GM18907 (cell line): Measurements from ENCODE around the gene SOS1.

Experiments
- ATAC-seq: cut with Tn5 transposase; IDR thresholded peaks from one replicate; pipeline ENCODE4 v1.9.1; 2021; ENCODE audit warnings: mild to moderate bottlenecking, moderate library complexity; ENCODE audit not compliant: unreplicated experiment

Gene SOS1

DNA sequence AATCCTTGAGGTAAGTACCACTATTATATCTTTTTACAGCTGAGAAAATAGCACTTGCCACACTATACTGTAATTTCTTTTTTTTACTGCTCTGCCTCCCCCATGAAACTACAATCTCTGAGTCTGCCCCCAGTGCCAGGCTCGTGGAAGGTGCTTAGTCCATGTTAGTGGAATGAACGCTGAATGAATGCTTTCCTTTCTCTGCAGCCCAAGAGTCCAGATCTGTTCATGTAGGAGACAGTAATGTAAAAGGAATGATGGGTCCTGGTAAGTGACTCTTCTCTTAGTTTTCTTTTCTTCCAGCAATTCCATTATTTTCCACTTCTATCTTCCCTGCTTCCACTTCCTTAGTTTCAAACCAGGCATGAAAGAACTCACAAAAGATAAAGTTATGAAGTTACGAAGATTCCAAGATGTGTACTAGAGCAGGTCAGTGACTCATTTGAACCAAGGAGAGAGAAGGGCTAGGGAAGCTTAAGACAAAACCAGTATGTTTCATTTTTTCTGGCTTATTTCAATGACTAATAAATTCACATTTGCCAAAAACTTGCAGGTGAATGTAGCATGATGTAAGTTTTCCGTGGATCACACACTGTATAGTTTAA is 185.2 kb downstream of the SOS1 start:
- no peak for ATAC-seq

DNA sequence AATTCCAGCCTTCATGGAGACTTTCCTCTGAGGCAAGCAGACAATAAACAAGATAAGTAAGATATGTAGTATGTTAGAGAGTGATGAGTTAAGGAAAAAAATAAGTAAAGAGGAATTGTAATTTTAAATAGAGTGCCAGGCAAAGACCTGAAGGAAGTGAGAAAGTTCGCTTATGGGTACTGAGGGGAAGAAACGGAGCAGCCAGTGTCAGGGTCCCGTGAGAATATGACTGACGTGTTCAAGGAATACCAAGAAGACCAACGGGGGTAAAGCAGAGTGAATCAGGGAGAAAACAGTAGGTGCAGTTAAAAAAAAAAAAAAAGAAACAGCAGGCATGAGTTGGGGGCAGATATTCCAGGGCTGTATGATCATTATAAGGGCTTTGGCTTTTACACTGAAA is 186.1 kb downstream of the SOS1 start:
- no peak for ATAC-seq

DNA sequence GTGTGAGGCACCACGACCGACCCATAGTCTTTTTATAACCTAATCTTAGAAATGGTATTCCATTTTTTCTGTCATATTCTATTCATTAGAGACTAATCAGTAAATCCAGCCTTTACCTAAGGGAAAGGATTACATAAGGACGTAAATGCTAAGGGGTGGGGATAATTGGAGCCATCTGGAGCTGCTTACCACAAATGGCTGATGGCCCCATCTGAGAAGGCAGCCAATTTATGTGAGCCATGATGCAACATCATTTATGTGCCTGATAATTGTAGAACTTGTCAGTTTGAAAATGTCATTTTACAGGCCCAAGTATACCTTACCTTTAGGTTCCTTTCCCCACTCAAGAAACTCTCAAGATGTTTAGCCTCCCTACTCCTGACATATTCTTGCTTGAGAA is 187.2 kb downstream of the SOS1 start:
- ATAC-seq, result no peak

DNA sequence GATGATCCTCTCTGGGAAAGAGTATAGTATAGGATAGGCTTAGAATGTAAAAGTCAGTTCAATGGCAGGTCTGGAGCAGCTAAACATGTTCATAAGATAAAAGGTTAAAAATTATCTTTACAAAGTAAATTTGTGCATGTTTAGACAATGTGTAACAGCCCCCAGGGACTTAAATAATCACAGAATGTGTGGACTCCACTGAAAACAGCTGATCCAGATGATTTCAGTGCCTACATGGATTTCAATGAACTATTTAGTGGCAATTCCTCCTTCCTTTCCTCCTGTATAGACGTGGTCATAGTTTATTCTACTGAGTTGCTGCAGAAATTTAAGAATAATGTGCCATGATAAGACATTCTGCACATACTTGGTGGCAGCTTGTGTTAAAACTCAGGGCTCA is 188.3 kb downstream of the SOS1 start:
- no peak for ATAC-seq
